Mucosa of stomach (tissue), 1 donor: ENCODE data around the gene C22orf39.

Source experiments
- H3K27me3 ChIP-seq: one replicate; pipeline ENCODE4 v1.7.0; 2013; ENCODE audit warnings: mild to moderate bottlenecking, low read length; ENCODE audit not compliant: control insufficient read depth, insufficient read depth
- H3K36me3 ChIP-seq: one replicate; pipeline ENCODE4 v1.7.0; 2013; ENCODE audit warnings: low read length; ENCODE audit not compliant: control insufficient read depth, insufficient read depth
- H3K4me1 ChIP-seq: one replicate; pipeline ENCODE4 v1.7.0; 2013; ENCODE audit warnings: mild to moderate bottlenecking, low read length; ENCODE audit not compliant: control insufficient read depth, insufficient read depth
- H3K4me3 ChIP-seq: one replicate; pipeline ENCODE4 v1.7.0; 2013; ENCODE audit warnings: low read length
- H3K9ac ChIP-seq: one replicate; pipeline ENCODE4 v1.7.0; 2013; ENCODE audit warnings: mild to moderate bottlenecking, low read length, moderate library complexity
- H3K9me3 ChIP-seq: one replicate; pipeline ENCODE4 v1.7.0; 2013; ENCODE audit warnings: mild to moderate bottlenecking, low read length, moderate library complexity; ENCODE audit not compliant: control insufficient read depth
- donor health status: Pancreatic carcinoma.

The C22orf39 gene, protein sequence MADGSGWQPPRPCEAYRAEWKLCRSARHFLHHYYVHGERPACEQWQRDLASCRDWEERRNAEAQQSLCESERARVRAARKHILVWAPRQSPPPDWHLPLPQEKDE

DNA sequence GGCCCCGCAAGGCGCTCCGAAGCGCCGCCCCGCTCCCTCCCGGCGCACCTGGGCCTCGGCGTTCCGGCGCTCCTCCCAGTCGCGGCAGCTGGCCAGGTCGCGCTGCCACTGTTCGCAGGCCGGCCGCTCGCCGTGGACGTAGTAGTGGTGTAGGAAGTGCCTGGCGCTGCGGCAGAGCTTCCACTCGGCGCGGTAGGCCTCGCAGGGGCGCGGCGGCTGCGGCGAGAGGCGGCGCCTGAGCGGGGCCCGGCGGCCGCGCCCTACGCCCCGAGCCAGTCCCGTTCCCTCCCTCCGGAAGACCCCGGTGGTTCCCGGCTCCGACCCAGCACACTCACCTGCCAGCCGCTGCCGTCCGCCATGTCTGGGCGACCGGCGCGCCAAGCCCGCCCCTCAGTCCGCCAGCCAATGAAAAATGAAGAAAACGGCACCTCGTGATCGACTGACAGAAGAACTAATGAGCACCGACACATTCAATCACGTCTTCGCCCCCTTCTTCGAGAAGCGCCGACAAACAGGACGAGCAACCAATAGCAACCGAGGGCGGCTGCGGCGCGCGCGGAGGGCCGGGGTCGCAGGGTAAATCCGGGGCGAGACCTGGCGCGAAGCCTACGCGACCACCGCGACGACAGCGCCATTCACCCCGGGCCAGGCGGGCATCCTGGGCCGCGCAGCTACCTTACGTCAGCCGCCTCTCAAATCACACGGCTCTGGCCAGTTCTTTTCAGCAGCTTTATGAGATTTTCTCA, at the start of gene C22orf39:
Gene C22orf39 (minus strand): TSS at position 382 of the 746 bp plus-strand sequence. CDS start 23 bp downstream, at position 359.
- Histone ChIP-seq H3K4me1 (peaks cover 19% of the 10 kb centered on the region), H3K9me3 (no peaks in the 10 kb centered on the region), H3K4me3 (peak within 1 kb of the TSS; percentile 64), H3K27me3 (no peaks in the 10 kb centered on the region), H3K36me3 (peaks cover 4% of the 10 kb centered on the region), H3K9ac (peak within 1 kb of the TSS; percentile 81)

DNA sequence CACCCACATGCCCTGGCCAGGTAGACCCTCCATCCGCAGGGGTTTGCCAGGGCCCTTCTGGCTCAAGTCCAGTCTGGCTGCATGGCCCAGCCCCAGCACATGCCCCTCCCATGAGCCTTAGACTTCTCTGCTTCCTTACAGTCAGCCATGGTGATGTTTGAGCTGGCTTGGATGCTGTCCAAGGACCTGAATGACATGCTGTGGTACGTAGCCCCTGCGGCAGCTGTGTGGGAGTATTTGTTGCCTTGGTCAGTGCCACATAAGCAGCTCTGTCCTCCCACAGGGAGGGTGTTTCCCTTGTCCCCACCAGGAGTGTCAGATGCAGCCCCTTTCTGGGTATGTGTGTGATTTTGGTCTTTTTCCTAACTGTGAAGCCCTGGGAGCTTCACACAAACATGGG, 49.7 kb upstream of the C22orf39 start:
- Histone ChIP-seq H3K27me3 (no peaks in the 10 kb centered on the region), H3K9ac (no peak overlapping the region), H3K9me3 (no peaks in the 10 kb centered on the region), H3K4me3 (no peak overlapping the region), H3K36me3 (no peaks in the 10 kb centered on the region), H3K4me1 (no peaks in the 10 kb centered on the region)

DNA sequence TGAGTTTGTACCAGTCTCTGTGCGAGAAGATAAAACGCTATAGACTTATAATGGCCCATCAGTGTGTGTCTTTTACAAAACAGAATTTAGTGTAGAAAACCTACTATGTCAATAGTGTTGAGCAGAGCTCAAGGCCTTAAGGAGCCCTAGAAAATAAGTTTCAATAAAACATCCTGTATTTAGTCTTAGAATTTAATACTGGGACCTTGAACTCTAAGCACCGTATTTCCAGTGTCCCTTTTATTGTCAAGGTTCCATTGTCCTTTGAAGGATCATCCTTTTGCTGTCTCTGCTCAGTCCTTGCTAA, 48.8 kb upstream of the C22orf39 start:
- H3K4me1 ChIP-seq: no peaks in the 10 kb centered on the region
- H3K4me3 ChIP-seq: no peak overlapping the region
- no peaks in the 10 kb centered on the region for H3K27me3 ChIP-seq
- no peak overlapping the region for H3K9ac ChIP-seq
- H3K9me3 ChIP-seq: no peaks in the 10 kb centered on the region
- H3K36me3 ChIP-seq: no peaks in the 10 kb centered on the region

DNA sequence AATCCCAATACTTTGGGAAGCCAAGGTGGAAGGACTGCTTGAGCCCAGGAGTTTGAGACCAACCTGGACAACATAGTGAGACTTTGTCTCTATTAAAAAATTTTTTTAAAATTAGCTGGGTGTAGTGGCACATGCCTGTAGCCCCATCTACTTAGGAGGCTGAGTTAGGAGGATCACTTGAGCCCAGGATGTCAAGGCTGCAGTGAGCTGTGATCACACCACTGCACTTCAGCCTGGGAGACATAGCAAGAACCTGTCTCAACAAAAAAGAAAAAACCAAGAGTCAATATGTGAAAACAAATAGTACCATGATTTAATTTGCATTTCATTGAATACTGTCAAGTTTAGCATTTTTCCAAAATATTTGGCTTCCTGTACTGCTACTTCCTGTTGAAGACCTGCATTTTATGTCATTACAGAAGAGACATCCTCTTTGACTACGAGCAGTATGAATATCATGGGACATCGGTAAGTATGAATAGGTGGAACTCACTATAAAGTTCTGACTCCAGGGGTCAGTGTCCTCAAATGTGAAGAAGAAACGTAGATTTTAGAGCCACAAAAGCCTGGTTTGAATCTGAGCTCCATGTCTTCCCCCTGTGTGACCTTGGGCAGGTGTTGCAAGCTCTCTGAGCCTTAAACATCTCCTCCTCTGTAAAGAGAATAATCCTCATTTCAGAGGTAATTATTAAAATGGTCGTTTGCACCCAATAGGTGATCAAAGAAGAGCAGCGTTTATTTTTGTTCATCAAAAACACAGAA, 48.2 kb upstream of the C22orf39 start:
- H3K36me3 ChIP-seq: no peaks in the 10 kb centered on the region
- H3K4me3 ChIP-seq: no peak overlapping the region
- no peak overlapping the region for H3K9ac ChIP-seq
- no peaks in the 10 kb centered on the region for H3K27me3 ChIP-seq
- no peaks in the 10 kb centered on the region for H3K9me3 ChIP-seq
- no peaks in the 10 kb centered on the region for H3K4me1 ChIP-seq

DNA sequence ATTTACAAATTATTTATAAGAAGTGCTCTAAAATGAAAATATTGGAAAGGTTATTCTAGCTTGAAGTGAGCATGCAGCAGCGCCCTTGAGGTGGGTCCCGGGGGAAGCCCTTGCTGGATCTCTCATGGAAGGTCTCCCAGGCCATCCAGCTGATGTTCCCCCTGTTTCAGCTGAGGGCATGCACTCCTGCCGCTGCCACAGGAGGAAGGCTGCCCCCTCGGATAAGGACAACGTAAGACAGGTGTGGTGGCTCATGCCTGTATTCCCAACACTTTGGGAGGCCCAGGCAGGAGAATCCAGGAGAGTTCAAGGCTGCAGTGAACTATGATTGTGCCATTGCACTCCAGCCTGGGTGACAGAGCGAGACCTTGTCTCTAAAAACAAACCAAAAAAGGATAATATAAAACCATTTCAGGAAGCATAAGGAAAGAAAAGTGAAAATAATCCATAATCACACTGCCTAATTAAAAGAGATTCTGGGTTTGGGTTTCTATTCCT, 47.2 kb upstream of the C22orf39 start:
- H3K4me1 ChIP-seq: no peaks in the 10 kb centered on the region
- H3K9ac ChIP-seq: no peak overlapping the region
- no peaks in the 10 kb centered on the region for H3K9me3 ChIP-seq
- H3K4me3 ChIP-seq: no peak overlapping the region
- H3K27me3 ChIP-seq: no peaks in the 10 kb centered on the region
- no peaks in the 10 kb centered on the region for H3K36me3 ChIP-seq

DNA sequence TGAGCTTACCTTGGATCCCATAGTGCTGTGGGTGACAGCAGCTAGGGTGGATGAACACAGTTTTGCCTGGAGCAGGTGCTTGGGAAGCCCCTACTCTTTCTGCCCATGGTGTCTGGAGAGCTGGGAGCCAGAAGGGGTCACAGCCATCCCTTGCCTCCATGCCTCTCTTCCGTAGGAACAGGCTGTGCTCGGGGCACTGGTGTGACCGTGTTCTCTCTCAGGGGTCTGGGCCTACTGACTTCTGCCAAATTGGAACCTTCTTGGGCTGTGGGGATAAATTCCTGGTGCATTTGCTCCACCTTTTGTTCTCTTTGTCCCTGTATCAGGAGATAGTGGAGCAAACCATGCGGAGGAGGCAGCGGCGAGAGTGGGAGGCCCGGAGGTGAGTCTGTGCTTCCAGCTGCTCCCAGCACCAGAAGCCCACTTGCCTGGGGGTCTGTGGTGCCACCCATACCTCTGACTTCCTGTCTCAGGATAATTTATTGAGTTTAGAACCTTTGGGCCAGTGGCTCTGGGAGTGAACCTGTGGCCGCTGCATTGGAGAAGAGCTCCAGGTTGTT, 46.6 kb upstream of the C22orf39 start:
- Histone ChIP-seq H3K36me3 (no peaks in the 10 kb centered on the region), H3K27me3 (no peaks in the 10 kb centered on the region), H3K4me1 (no peaks in the 10 kb centered on the region), H3K9me3 (no peaks in the 10 kb centered on the region), H3K9ac (no peak overlapping the region), H3K4me3 (no peak overlapping the region)

DNA sequence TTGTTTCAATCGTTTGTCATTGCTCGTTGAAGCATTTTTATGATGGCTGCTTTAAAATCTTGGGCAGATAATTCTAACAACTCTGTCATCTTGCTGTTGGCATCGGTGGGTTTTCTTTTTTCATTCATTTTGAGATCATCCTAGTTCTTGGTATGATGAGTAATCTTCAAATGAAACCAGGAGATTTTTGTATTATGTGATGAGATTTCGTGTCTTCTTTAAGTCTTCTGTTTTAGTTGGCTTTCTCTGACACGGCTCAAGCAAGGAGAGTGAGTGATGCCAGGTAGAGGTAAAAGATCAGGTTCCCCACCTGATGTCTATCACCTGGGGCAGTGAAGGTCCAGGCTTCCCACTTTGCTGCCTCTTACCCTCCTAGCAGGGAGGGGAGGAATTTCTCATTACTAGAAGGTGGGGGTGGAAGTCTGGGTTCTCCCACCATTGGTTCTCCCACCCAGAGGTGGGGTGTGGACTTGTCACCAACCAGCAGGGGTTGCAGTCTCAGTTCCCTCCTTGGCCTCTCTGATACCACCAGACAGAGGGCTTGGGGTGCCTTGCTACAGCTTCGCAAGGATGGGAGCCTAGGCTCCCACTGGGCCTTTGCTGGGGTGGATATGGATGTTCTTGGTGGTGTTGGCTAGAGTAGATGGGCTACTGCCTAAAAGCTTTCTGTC, 45.1 kb upstream of the C22orf39 start:
- Histone ChIP-seq H3K4me1 (no peaks in the 10 kb centered on the region), H3K36me3 (no peaks in the 10 kb centered on the region), H3K27me3 (no peaks in the 10 kb centered on the region), H3K4me3 (no peak overlapping the region), H3K9me3 (no peaks in the 10 kb centered on the region), H3K9ac (no peak overlapping the region)

DNA sequence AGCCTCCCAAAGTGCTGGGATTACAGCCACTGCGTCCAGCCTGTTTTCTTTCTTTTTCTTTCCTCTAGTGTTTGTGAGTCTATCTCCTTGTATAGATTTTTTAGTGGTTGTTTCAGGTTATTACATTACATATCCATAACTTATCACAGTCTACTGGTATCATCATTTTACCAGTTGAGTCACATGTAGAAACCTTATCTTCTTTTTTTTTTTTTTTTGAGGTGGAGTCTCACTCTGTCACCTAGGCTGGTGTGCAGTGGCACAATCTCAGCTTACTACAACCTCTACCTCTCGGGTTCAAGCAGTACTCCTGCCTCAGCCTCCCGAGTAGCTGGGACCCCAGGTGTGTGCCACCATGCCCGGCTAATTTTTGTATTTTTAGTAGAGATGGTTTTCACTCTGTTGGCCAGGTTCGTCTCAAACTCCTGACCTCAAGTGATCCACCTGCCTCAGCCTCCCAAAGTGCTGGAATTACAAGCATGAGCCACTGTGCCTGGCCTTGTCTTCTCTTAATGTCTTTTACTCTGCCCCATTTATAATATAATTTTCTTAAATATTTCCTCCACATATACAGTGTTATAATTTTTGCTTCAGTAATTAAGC, 43.2 kb upstream of the C22orf39 start:
- no peaks in the 10 kb centered on the region for H3K4me1 ChIP-seq
- H3K9ac ChIP-seq: no peak overlapping the region
- H3K36me3 ChIP-seq: no peaks in the 10 kb centered on the region
- no peaks in the 10 kb centered on the region for H3K9me3 ChIP-seq
- no peaks in the 10 kb centered on the region for H3K27me3 ChIP-seq
- no peak overlapping the region for H3K4me3 ChIP-seq

DNA sequence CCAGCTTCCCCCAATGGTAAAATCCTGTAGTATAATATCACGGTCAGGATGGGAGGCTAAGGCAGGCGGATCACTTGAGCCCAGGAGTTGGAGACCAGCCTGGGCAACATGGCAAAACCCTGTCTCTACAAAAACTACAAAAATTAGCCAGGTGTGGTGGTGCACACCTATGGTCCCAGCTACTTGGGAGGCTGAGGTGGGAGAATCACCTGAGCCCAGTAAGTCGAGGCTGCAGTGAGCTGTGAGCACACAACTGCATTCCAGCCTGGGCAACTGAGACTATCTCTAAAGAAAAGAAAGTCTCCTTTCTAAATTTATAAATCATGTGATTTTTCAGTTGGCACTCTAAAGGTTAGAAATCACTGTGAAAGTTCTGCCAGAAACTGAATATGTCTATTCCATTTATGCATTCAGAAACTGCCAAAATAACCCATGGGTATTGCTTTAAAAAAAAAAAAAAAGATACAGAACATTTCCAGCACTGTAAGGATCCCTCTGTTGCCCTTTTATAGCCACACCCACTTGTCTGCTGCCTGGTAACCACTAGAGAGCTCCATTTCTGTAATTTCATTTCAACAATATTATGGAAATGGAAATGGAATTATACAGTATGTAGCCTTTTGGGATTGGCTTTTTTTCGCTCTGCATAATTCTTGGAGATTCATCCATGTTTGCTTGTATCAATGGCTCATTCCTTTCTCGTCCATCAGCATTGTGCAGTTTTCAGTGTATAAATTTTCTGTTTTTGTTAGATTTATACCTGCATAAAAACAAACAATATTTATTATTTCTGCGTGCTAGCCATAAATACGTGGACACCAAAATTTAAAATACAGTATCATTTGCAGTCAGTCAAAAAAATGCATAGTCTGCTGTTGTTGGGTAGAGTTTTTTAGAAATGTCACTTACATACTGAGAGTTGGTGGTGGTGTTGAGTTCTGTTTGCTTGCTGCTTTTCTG, 41.7 kb upstream of the C22orf39 start:
- H3K4me3 ChIP-seq: no peak overlapping the region
- H3K27me3 ChIP-seq: no peaks in the 10 kb centered on the region
- H3K36me3 ChIP-seq: no peaks in the 10 kb centered on the region
- H3K4me1 ChIP-seq: no peaks in the 10 kb centered on the region
- H3K9ac ChIP-seq: no peak overlapping the region
- no peaks in the 10 kb centered on the region for H3K9me3 ChIP-seq

DNA sequence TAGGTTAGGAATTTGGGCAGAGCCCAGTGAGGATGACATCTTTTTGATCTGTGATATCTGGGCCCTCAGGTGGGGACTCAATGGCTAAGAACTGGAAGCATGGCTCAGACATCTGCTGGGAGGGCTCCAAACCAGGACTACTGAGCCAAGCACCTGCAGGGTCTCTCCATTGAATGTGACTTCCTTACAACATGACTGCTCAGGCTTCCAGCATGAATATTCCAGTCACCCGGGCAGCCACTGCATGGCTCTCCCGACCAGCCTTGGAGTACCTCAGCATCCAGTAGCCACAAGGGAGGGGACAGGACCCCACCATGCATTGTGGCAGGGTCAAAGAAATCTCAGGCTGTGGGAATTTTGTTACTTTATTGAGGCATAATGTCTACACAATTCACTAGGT, 40.8 kb upstream of the C22orf39 start:
- Histone ChIP-seq H3K4me1 (no peaks in the 10 kb centered on the region), H3K4me3 (no peak overlapping the region), H3K36me3 (no peaks in the 10 kb centered on the region), H3K9ac (no peak overlapping the region), H3K9me3 (no peaks in the 10 kb centered on the region), H3K27me3 (no peaks in the 10 kb centered on the region)
